SU-DHL-6 (cell line): ENCODE measurements around the gene XPNPEP2.

ENCODE experiments used
- H2AFZ ChIP-seq: fragments of 200-600 bp; sonication (generic); 2 replicates; pipeline ENCODE4 v1.6.1; 2014; ENCODE audit warnings: low read depth, mild to moderate bottlenecking, moderate library complexity, mixed read lengths, antibody characterized with exemption, low read length; ENCODE audit not compliant: severe bottlenecking
- H3F3A ChIP-seq: fragments of 200-600 bp; shearing (Covaris generic); 2 replicates; pipeline ENCODE4 v1.6.0; 2016; ENCODE audit warnings: antibody characterized with exemption, mild to moderate bottlenecking; ENCODE audit not compliant: insufficient read depth
- H3K27ac ChIP-seq: fragments of 200-600 bp; sonication (generic); 2 replicates; pipeline ENCODE4 v1.5.1; 2016; ENCODE audit warnings: low read depth, mild to moderate bottlenecking, low read length, moderate library complexity, mixed read lengths
- H3K27me3 ChIP-seq: fragments of 200-600 bp; sonication (generic), shearing (Covaris generic); 2 replicates; pipeline ENCODE4 v1.6.0; 2014; ENCODE audit warnings: mild to moderate bottlenecking, low read length
- H3K36me3 ChIP-seq: fragments of 200-600 bp; sonication (generic); 2 replicates; pipeline ENCODE4 v1.6.1; 2014; ENCODE audit warnings: mild to moderate bottlenecking, low read length, mixed read lengths
- H3K4me2 ChIP-seq: fragments of 300-600, 200-600 bp; shearing (Covaris generic), sonication (generic); 2 replicates; pipeline ENCODE4 v1.6.0; 2014; ENCODE audit warnings: low read length, low read depth, mild to moderate bottlenecking; ENCODE audit not compliant: poor library complexity, severe bottlenecking
- H3K4me3 ChIP-seq: fragments of 200-600 bp; sonication (generic); 2 replicates; pipeline ENCODE4 v1.5.1; 2014; ENCODE audit warnings: antibody characterized with exemption, low read length, mild to moderate bottlenecking, mixed read lengths; ENCODE audit not compliant: insufficient read depth, poor library complexity, severe bottlenecking
- H3K79me2 ChIP-seq: fragments of 200-600 bp; sonication (generic); 2 replicates; pipeline ENCODE4 v1.6.1; 2014; ENCODE audit warnings: mild to moderate bottlenecking, low read length, moderate library complexity; ENCODE audit not compliant: insufficient read depth
- H3K9ac ChIP-seq: fragments of 200-600 bp; sonication (generic); 2 replicates; pipeline ENCODE4 v1.7.0; 2014; ENCODE audit warnings: mild to moderate bottlenecking, low read length
- H3K9me2 ChIP-seq: fragments of 200-600 bp; sonication (generic); replicated peaks from 2 replicates; pipeline ENCODE4 v1.6.1; 2014; ENCODE audit warnings: low read length; ENCODE audit not compliant: insufficient read depth
- H3K9me3 ChIP-seq: fragments of 200-600 bp; sonication (generic); 2 replicates; pipeline ENCODE4 v1.6.1; 2014; ENCODE audit warnings: low read length, mixed read lengths; ENCODE audit not compliant: insufficient read depth
- H4K20me1 ChIP-seq: fragments of 200-600 bp; sonication (generic); 2 replicates; pipeline ENCODE4 v1.6.1; 2014; ENCODE audit warnings: low read depth, mild to moderate bottlenecking, antibody characterized with exemption, low read length, moderate library complexity, mixed read lengths
- EZH2phosphoT487 ChIP-seq: fragments of 200-600 bp; sonication (generic), shearing (Covaris generic); conservative IDR thresholded peaks from 2 replicates; pipeline ENCODE4 v1.6.1; 2018; ENCODE audit warnings: mild to moderate bottlenecking, antibody characterized with exemption, low read length, moderate library complexity, mixed read lengths
- TF ChIP-seq, protein P1 (sequence below): fragments of 200-600 bp; sonication (generic); IDR thresholded peaks from one replicate; pipeline ENCODE4 v1.5.1; 2017; ENCODE audit warnings: antibody characterized with exemption, mild to moderate bottlenecking, low read length, moderate library complexity; ENCODE audit not compliant: insufficient read depth, poor library complexity, severe bottlenecking

XPNPEP2 gene

DNA sequence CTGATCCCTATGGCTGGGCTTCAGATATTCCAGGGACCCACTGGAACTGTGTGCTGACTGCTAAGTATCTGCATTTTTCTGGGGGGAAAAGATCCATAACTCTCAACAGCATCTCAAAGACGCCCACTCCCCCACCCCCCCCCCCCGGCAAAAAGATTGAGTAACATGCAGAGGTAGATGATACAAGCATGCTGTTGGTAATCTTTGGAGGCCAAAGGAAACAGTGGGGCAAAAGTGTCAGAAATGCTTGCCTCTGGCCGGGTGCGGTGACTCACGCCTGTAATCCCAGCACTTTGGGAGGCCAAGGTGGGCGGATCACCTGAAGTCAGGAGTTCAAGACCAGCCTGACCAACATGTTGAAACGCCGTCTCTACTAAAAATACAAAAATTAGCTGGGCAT is 12.2 kb downstream of the XPNPEP2 start:
- Histone ChIP-seq H3K9ac (no peak overlapping the region), H3K27me3 (no peaks in the 10 kb centered on the region), H3K4me2 (no peak overlapping the region), H3K9me3 (no peaks in the 10 kb centered on the region), H4K20me1 (no peaks in the 10 kb centered on the region), H3K79me2 (no peaks in the 10 kb centered on the region), H3K36me3 (no peaks in the 10 kb centered on the region), H2AFZ (no peak overlapping the region), H3F3A (peaks cover 4% of the 10 kb centered on the region; the same call in 1 of the 2 replicates), H3K4me3 (no peak overlapping the region), H3K9me2 (no peaks in the 10 kb centered on the region), H3K27ac (no peak overlapping the region)
- TF ChIP-seq, protein P1, sequence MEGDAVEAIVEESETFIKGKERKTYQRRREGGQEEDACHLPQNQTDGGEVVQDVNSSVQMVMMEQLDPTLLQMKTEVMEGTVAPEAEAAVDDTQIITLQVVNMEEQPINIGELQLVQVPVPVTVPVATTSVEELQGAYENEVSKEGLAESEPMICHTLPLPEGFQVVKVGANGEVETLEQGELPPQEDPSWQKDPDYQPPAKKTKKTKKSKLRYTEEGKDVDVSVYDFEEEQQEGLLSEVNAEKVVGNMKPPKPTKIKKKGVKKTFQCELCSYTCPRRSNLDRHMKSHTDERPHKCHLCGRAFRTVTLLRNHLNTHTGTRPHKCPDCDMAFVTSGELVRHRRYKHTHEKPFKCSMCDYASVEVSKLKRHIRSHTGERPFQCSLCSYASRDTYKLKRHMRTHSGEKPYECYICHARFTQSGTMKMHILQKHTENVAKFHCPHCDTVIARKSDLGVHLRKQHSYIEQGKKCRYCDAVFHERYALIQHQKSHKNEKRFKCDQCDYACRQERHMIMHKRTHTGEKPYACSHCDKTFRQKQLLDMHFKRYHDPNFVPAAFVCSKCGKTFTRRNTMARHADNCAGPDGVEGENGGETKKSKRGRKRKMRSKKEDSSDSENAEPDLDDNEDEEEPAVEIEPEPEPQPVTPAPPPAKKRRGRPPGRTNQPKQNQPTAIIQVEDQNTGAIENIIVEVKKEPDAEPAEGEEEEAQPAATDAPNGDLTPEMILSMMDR = no peak
- TF ChIP-seq EZH2phosphoT487 = no peak

DNA sequence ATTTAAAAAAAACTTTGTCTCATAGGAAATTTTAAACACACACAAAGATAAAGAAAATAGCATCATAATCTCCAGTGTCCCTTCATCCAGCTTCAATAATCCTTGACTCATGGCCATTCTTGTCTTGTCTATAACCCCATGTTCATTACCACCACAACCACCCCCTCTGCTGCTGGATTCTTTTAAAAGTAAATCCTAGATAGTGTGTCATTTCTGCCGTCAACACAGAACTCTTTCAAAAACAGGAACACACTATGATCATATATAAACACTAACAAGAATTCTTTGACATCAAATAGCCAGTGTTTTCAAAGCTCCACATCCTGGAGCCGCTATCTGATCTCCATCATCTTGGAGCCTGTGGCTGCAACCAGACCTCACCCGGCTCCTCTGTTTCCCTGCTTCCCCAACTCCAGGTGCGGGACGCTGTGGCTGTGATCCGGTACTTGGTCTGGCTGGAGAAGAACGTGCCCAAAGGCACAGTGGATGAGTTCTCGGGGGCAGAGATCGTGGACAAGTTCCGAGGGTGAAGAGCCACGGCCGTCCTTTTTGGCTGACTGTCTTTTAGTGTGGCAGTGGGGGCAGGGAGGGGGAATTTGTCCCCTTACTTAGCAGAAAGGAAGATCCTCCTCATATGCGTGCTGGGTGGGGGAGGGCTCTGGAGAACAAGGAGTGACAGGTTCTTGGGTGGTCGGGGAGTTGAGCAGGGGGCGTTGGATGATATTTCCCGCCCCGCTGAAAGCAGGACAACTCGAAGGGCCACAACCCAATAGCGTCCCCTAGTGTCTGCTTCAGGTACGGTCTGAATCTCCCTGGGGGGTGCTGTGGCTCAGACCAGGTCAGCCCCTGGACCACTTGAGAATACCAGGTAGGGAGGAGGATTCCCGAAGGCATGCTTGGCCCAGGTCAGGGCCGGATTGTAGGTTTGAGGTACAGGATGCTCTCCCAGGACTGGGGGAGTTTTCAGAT is 15.6 kb downstream of the XPNPEP2 start:
- Histone ChIP-seq H3K27me3 (no peaks in the 10 kb centered on the region), H3K4me2 (no peak overlapping the region), H2AFZ (no peak overlapping the region), H3K27ac (no peak overlapping the region), H3K36me3 (no peaks in the 10 kb centered on the region), H4K20me1 (no peaks in the 10 kb centered on the region), H3K9me2 (no peaks in the 10 kb centered on the region), H3K9me3 (no peaks in the 10 kb centered on the region), H3K4me3 (no peak overlapping the region), H3K79me2 (no peaks in the 10 kb centered on the region), H3K9ac (no peak overlapping the region), H3F3A (peaks cover 4% of the 10 kb centered on the region; the same call in 1 of the 2 replicates)
- TF ChIP-seq EZH2phosphoT487 = no peak
- TF ChIP-seq, protein P1 = no peak

DNA sequence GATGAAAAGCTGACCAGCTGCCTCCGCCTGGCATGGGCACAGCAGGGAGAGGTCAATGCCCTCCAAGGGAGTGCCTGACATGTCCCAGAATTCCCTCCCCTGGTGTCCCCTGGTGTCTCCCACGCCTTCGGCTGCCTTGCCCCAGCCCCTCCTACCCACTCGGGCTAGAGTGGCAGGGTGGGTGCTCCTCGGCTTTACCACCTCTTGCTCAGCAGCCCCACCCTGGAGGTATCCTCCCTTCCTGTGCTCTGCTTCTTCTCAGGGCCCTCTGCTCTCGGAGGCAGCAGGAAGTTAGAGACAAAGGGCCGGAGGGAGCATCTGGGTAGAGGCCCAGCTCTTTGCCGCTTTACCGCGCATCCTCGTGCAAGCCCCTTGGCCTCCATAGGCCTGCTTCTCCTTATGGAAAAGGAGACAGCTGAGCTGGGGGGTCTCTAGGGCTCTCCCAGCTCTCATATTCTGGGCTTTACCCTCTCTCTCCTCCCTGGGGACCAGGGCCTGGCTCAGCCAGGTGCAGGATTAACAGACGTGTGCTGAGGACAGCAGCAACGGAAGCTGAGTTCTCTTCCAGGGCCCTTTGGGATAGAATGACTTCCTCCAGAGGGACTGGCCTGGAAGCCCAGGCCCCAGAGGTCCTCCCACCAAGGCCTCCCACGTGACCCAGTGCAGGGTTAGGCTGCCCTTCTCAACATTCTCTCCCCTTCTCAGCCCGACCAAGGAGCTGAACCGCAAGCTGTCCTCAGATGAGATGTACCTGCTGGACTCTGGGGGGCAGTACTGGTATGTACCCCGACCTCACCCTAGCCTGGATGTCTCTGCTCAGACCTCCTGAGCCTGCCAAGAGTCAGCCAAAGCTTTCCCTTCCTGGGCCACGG is 17.2 kb downstream of the XPNPEP2 start:
- Histone ChIP-seq H3K79me2 (no peaks in the 10 kb centered on the region), H4K20me1 (no peaks in the 10 kb centered on the region), H3K36me3 (no peaks in the 10 kb centered on the region), H3F3A (peaks cover 4% of the 10 kb centered on the region; the same call in 1 of the 2 replicates), H3K9ac (no peak overlapping the region), H3K27me3 (no peaks in the 10 kb centered on the region), H3K9me3 (no peaks in the 10 kb centered on the region), H2AFZ (no peak overlapping the region), H3K4me3 (no peak overlapping the region), H3K9me2 (no peaks in the 10 kb centered on the region), H3K27ac (no peak overlapping the region), H3K4me2 (no peak overlapping the region)
- no peak for TF ChIP-seq EZH2phosphoT487
- TF ChIP-seq, protein P1 = peak; percentile 15
